GM10847 (cell line): ENCODE results near the gene ATP2A1.
A peak's percentile ranks its signal among the peaks of the same experiment; 100 is the strongest.

Experiments used
- POLR2A ChIP-seq: IDR thresholded peaks from 2 replicates; pipeline ENCODE4 v1.6.1; 2011; ENCODE audit not compliant: insufficient read length; ENCODE audit errors: extremely low read depth

ATP2A1 gene

GRCh38 chr16:28932339-28933141 lies 54.3 kb downstream of the ATP2A1 start:
- no peak for TF ChIP-seq POLR2A

- no peak for TF ChIP-seq POLR2A
Observed at GRCh38 chr16:28933171-28933570, 54.9 kb downstream of the ATP2A1 start.

GRCh38 chr16:28935346-28935745 lies 57.1 kb downstream of the ATP2A1 start:
- TF ChIP-seq POLR2A = no peak

- TF ChIP-seq POLR2A = no peak
Observed at GRCh38 chr16:28935924-28936783, 57.9 kb downstream of the ATP2A1 start.

- no peak for TF ChIP-seq POLR2A
Observed at GRCh38 chr16:28936784-28937155, 58.5 kb downstream of the ATP2A1 start.

- no peak for TF ChIP-seq POLR2A
Observed at GRCh38 chr16:28937222-28937876, 59.1 kb downstream of the ATP2A1 start.

- TF ChIP-seq POLR2A = no peak
Observed at GRCh38 chr16:28938721-28939120, 60.4 kb downstream of the ATP2A1 start.

GRCh38 chr16:28943281-28943680 lies 65.0 kb downstream of the ATP2A1 start:
- no peak for TF ChIP-seq POLR2A

- TF ChIP-seq POLR2A = no peak
Observed at GRCh38 chr16:28946681-28947080, 68.4 kb downstream of the ATP2A1 start.

GRCh38 chr16:28950648-28951409 lies 72.5 kb downstream of the ATP2A1 start, which contains the start of gene NFATC2IP:
Gene NFATC2IP (plus strand): TSS chr16:28950937. CDS start chr16:28951012, 75 bp downstream.
- peak; percentile 78 for TF ChIP-seq POLR2A

- TF ChIP-seq POLR2A = no peak
Observed at GRCh38 chr16:28951410-28951943, 73.2 kb downstream of the ATP2A1 start.
